IPS-NIHi11 (cell line): ENCODE measurements around the gene VWA2.

ENCODE experiments used
- DNase-seq: peaks from one replicate; pipeline ENCODE4 v3.0.0; 2012; ENCODE audit warnings: mixed read lengths, low spot score

The VWA2 gene

DNA sequence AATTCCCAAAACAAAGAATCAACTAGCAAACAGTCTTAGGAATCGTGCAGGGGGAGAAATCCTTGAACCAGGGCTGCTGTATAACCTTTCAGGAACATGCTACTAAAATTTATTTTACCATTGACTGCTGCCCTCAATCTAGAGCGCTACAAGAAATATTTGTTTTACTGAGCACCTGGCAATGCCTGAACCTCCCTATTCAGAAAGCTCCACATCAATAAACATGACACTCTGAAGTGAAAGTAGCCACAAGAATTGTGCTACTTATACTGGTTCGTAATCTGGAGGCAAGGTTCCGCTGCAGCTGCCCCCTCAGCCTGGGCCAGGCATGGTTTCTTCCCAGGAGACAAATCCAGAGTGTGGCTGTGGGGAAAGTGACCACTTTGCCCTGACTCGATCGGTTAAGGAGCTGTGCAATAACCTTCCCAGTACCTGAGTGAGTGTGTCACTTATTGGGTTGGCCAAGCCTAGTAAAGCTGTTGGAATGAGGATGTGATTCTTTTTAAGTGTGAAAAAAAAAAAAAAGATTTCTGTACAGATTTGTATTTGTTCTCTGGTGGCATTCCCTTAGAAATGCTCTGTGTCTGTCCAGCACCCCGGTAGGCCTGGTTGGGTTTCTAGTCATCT, 7.7 kb downstream of the VWA2 start:
- no peak for DNase-seq

DNA sequence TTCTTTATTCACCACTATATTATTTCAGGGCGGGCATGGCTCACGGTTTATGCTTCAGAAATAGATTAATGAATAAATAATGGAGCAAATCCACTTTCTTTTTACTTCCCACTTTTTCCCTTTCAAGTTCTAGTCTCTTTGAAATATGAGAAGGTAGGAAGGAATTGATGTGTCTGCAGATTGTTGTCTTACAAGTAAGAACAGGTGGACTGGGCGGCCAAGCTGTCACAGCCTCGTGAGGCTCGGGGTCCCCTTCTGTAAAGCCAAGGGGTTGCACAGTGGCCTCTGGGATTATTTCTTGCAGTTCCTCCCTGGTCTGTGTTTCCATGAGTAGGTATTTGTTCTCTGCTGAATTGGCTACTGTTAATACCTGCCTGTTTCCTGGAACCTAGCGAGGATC, 11.2 kb downstream of the VWA2 start:
- no peak for DNase-seq

DNA sequence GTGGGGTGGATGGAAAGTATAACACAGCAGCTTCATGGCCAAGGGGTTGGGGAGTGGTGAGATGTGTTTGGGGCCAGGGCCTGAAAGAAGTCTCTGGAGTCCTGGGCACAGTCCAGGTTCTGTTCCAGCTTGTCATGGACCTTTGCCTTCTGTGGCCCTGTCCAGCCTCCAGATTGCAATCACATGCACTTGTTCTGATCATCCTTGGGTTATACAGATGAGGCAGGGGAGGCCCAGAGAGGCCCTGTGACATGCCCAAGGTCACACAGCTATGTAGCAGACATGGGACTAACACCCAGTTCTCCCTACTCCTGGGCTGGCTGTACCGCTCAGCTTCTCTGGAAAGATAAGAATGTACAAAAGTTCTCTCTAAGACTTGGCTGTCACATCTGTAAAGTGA, 11.7 kb downstream of the VWA2 start:
- no peak for DNase-seq

GRCh38 chr10:114252092-114252491, 13.0 kb downstream of the VWA2 start:
- DNase-seq, result no peak

DNA sequence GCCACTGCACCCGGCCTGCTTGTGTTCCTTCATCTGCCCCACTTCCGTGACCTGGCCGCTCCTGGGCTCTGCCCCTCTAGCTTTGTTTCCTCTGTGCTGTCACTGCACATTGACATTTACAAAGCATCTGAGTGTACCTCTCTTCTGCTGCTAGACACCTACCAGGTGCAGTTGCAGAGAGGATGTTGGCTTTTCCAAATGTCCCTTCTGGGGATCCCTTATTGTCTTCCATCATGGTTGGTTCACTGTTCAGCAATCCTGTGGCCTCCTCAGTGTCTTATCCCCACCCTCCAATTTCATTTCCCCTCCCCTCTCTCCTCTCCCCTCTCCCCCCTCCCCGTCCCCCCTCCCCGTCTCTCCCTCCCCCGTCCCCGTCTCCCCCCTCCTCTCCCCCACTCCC, 13.8 kb downstream of the VWA2 start:
- no peak for DNase-seq

GRCh38 chr10:114255227-114255626, 16.2 kb downstream of the VWA2 start:
- DNase-seq, result no peak

DNA sequence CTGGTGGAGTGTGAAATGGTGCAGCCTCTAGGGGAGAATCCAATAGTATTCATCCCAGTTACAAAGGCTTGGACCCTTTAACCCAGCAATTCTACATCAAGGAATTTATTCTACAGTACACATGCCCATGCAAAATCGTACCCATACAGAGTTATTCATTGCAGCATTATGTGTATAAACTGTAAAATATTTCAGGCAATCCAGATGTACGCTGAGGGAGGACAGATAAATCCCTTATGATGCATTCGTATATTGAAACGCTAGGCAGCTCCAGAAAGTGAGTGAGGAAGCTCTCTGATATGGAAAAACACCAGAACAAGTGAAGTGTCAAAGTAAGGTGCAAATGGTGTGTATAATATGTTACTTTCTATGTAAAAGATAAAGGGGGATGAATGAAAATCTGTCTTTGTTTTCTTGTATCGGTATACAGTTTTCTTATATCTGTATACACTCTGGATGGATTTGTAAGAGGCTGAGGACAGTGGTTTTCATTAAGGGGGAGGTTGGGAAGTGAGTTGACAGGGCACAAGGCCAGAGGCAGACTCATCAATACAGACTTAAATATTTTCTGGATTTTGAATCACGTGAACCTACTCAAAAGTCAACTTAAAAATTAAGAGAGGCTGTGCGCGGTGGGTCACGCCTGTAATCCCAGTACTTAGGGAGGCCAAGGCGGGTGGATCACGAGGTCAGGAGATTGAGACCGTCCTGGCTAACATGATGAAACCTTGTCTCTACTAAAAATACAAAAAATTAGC, 17.1 kb downstream of the VWA2 start:
- no peak for DNase-seq

DNA sequence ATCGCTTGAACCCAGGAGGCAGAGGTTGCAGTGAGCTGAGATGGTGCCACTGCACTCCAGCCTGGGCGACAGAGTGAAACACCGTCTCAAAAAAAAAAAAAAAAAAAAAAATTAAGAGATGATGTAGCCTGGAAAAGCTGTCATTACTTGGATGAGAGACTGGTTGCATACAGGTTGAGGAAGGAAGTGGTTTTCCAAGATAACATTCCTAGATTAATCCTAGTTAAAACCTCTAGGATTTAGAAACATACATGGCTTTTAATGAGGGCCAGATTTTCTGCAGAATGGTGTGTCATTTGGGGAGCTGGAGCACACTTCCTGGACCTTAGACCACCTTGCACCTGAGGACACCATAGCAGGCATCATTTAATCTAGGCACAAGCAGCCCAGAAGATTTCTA, 17.8 kb downstream of the VWA2 start:
- no peak for DNase-seq

GRCh38 chr10:114257498-114257897, 18.4 kb downstream of the VWA2 start:
- DNase-seq, result no peak

DNA sequence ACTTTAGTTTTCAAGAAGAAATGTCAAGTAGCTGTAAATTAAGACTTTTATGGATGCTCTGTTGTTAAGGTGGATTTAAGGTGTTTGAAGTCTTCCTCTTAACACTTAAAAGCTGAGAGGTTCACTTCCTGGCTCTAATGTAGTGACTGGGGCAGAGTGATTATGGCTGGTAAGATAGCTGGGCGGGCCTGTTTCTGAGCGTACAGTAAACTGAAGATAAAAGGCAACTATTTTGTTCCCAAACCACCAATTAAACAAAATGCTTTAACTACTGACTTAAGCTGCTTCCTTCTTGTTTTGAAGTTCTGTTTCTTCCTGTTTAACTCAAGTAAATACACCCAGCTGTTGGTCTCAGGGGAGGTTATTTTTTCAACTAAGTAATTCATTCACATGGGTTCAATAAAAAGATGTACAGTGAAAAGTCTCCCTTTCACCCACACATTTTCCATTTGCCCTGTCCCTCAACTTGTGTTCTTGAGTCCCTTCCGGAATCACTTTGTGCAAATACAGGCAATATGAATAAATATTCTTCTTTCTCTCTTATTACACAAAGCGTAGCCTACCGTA, 19.3 kb downstream of the VWA2 start:
- DNase-seq, result no peak

DNA sequence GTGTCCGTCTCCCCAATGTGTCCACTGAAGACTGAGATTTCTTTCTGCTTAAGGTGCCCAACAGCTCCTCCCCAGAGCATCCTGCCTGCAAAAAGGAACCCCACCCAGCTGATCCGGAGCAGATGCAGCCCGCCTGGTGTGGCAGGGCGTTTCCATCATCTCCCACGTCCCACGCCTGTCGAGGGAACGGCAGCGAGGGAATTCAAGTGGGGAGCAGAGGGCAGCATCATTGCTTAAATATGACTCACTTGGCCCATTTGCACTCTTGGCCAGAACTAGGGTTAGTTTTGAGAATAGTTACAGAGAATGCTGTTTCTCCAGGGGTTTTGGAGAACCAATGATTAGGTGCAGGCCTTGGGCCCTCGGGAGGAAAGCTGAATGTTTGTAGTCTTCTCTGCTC, 20.8 kb downstream of the VWA2 start:
- no peak for DNase-seq

GRCh38 chr10:114260366-114260765, 21.3 kb downstream of the VWA2 start:
- no peak for DNase-seq

GRCh38 chr10:114261076-114261475, 22.0 kb downstream of the VWA2 start:
- no peak for DNase-seq

- DNase-seq, result no peak
Observed at GRCh38 chr10:114262496-114262895, 23.4 kb downstream of the VWA2 start.

DNA sequence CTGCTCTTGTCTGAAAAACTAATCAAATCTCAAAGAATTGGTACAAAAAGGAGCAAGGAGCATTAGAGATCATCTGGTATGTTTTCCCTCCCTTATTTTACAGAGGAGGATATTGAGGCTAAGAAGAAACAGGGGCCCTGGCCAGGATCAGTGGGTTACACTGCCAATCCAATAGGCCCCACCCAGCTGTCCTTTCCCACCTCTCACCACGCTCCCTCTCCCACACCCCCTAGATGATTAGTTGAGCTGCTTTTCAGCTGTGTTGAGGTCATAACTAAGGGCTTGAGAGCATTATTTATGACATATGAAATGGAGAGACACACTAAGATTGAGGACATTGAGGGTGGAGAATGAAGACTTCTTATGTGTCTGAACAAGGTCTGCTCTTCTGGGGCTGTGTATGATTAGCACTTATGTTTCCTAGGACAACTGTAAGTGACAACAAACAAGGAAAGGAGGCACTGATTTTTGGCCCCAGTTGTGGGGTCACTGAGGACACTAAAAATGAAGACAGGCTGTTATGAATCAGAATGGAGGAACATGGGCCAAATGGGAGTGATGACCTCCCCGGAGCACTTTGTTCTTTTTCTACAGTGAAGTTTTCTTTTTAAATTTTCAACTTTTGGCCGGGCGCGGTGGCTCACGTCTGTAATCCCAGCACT, 26.5 kb downstream of the VWA2 start:
- DNase-seq, result no peak

DNA sequence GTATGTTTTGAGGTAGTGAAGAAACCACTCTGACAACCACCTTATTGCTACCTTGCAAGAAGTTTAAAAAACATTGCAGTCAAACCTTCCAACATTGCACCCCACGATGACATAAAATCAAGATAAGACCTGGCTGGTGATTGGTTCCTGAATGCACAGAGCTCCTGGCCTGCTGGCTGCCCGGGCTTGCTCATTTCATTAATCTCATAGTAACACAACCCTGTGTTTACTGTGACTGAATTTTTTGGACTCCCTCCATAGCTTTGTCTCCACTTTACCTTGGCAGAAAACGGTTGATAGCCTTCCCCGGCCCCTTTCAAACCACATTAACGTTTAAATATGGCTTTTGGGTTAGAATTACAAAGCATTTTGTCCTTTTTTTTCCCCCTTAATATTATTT, 27.5 kb downstream of the VWA2 start:
- peak; percentile 34 for DNase-seq

GRCh38 chr10:114271075-114271778, 32.2 kb downstream of the VWA2 start:
- DNase-seq, result no peak

- DNase-seq, result no peak
Observed at GRCh38 chr10:114271779-114272167, 32.7 kb downstream of the VWA2 start.

- no peak for DNase-seq
Observed at GRCh38 chr10:114272696-114273095, 33.6 kb downstream of the VWA2 start.

- DNase-seq, result no peak
Observed at GRCh38 chr10:114273910-114274309, 34.9 kb downstream of the VWA2 start.

DNA sequence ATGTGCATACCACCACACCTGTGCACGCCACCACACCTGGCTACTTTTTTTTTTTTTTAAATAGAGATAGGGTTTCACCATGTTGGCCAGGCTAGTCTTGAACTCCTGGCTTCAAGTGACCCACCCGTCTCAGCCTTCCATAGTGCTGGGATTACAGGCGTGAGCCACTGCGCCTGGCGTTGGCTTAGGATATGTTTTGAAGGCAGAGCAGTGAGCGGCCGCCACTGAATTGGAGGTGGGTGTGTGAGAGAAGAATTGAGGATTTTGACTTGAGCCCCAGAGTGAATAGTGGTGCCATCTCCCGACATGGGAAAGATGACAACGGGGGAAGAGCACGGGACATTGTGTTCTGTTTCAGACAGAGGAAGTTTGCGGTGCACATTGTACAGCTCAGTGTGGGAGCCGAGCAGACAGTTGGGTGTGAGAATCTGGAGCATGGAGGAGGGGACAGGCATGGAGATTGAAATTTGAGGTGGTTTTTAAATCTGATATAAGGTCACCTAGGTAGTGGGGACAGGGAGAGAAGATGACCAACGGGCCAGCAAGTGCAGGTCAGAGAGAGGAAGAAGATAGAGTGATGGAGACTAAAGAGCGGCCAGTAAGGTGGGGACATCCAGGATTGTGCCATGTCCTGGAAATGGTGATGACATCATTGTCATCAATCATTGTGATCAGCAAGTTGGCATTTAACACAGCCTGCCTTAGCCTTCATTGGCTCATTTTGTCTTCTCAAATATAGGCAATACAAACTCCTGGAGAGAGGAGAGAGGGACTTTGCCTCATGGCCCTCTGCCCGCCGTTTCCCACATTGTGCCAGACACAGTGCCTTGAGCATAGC, 35.8 kb downstream of the VWA2 start:
- DNase-seq, result no peak

DNA sequence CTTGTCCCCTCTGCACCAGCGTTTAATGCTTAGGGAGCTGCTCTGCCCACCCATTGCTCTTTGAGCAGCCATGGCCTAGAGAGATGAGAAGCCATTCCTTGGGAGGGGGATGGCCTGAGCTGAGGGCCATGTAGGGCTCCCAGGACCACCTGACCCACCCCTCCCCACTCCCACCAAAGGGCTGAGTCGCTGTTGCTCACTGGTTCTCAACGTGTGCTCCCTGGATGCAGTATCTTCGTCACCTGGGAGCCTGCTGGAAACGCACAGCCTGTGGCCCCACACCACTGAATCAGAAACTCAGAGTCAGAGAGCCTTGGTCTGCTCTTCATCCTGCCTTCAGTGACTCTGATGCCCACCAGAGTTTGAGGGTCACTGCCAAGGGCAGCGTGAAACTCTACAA, 37.0 kb downstream of the VWA2 start:
- DNase-seq, result no peak
